Heart left ventricle (tissue), 13 donors: Measurements from ENCODE around the gene RPL5.

Source experiments
- POLR2A ChIP-seq, 2 donors: fragments of 450-650 bp; IDR thresholded peaks; one replicate each; pipeline ENCODE4 v1.6.1; 2017; ENCODE audit warnings: antibody characterized with exemption in 2 of 2, mild to moderate bottlenecking in 2 of 2, moderate library complexity in 2 of 2
- TF ChIP-seq, protein P1 (sequence below), 12 donors: fragments of 200-600 bp; sonication (generic) in 4 of 12; IDR thresholded peaks; one replicate each; pipeline versions ENCODE4 v1.5.0 to v1.8.0; 2018 to 2022; ENCODE audit warnings: antibody characterized with exemption in 12 of 12, mild to moderate bottlenecking in 5 of 12
- donor health status: ischemic (EF 13 %, LVEDD 7.1; RV severe dilation, severe dysfunction).
- donor health status: DM: no; HTN: yes; CAD: no.
- donor health status: DM: no; HTN: no; CAD: no.
- donor health status: ischemic (EF 25% LVEDD 6.9; RV normal size, moderate dysfunction).
- donor health status: ischemic (EF 25% LVEDD 5.7; RV mildly dilated, moderate dysfunction).
- donor health status: ischemic (EF 35%, LVEDD 5.7; RV mildly dilated, moderate dysfunction).
- donor health status: nonischemic (EF 11% LVEDD 7.7; RV severe dilation, severe dysfunction).
- donor health status: DM: yes; HTN: yes; CAD: no.
- donor health status: PGD.
- donor health status: ischemic (EF 29% LVEDD 5.4; RV normal size, mild dysfunction).
- donor health status: nonischemic (EF 23%, LVEDD 6.1; RV moderate dilation, normal function).

GRCh38 chr1:92833840-92834239, 2.0 kb downstream of the RPL5 start:
- TF ChIP-seq, protein P1, sequence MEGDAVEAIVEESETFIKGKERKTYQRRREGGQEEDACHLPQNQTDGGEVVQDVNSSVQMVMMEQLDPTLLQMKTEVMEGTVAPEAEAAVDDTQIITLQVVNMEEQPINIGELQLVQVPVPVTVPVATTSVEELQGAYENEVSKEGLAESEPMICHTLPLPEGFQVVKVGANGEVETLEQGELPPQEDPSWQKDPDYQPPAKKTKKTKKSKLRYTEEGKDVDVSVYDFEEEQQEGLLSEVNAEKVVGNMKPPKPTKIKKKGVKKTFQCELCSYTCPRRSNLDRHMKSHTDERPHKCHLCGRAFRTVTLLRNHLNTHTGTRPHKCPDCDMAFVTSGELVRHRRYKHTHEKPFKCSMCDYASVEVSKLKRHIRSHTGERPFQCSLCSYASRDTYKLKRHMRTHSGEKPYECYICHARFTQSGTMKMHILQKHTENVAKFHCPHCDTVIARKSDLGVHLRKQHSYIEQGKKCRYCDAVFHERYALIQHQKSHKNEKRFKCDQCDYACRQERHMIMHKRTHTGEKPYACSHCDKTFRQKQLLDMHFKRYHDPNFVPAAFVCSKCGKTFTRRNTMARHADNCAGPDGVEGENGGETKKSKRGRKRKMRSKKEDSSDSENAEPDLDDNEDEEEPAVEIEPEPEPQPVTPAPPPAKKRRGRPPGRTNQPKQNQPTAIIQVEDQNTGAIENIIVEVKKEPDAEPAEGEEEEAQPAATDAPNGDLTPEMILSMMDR (IDR thresholded peaks at IDR 0.05): no peak
- TF ChIP-seq POLR2A (IDR thresholded peaks at IDR 0.05): no peak
